ENCODE measurements around the gene ACAA1. TPM values are rescaled to one million over a fixed set of nuclear protein-coding genes. Genes with fewer than 3 reads are reported as not detected.

ACAA1 gene
- total RNA-seq, 1 experiment from 2014 or later, result 24.0 TPM

DNA sequence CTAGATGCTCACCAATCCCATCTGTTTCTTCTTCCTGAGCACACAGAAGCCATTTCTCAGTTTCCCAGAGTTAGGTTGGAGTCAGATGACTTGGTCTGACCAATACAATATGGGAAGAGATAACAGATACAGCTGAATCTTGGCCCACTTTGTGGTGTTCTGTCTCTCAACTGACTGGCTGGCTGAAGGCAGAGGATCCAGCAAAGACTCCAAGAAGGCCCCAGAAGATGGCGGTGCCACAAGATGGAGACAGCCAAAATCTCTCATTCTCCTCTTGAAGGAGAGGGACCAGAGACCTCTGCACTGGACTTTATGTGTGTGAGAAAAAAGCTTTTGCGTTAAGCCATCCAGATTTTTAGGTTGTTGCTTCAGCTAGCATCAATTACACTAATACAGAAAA is 20.2 kb upstream of the ACAA1 start:
- Histone ChIP-seq H3K4me1 (ENCODE audit: insufficient read depth, low read length, poor library complexity, severe bottlenecking) (no peaks in the 10 kb centered on the region), H3K36me3 (ENCODE audit: insufficient read depth, low read length, poor library complexity, severe bottlenecking) (no peaks in the 10 kb centered on the region), H3K27me3 (replicated peaks; ENCODE audit: insufficient read depth, low read depth, low read length, poor library complexity) (no peaks in the 10 kb centered on the region), H3K4me3 (ENCODE audit: low read depth, low read length, poor library complexity, severe bottlenecking) (no peak overlapping the region), H3K9me3 (ENCODE audit: low read depth, low read length, poor library complexity, severe bottlenecking) (no peaks in the 10 kb centered on the region), H3K27ac (ENCODE audit: low read depth, low read length, poor library complexity, severe bottlenecking) (no peak overlapping the region)
- DNase-seq (ENCODE audit: low spot score), result no peak
- intact Hi-C loops (cut with micrococcal nuclease; ENCODE audit: unreplicated experiment), result no loop called here
- TF ChIP-seq, protein P1, sequence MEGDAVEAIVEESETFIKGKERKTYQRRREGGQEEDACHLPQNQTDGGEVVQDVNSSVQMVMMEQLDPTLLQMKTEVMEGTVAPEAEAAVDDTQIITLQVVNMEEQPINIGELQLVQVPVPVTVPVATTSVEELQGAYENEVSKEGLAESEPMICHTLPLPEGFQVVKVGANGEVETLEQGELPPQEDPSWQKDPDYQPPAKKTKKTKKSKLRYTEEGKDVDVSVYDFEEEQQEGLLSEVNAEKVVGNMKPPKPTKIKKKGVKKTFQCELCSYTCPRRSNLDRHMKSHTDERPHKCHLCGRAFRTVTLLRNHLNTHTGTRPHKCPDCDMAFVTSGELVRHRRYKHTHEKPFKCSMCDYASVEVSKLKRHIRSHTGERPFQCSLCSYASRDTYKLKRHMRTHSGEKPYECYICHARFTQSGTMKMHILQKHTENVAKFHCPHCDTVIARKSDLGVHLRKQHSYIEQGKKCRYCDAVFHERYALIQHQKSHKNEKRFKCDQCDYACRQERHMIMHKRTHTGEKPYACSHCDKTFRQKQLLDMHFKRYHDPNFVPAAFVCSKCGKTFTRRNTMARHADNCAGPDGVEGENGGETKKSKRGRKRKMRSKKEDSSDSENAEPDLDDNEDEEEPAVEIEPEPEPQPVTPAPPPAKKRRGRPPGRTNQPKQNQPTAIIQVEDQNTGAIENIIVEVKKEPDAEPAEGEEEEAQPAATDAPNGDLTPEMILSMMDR (conservative IDR thresholded peaks at IDR 0.05; ENCODE audit: low read depth, low read length), result no peak
- no peak for TF ChIP-seq EZH2 (IDR thresholded peaks at IDR 0.05; ENCODE audit: borderline replicate concordance, low read depth, low read length, poor library complexity, severe bottlenecking)
- ChIA-PET POLR2A (ENCODE audit: low non-redundant PET) (no interaction called here), CTCF (interaction anchor here (0.7 kb wide), 1 partner anchor 105 kb away, joined by 3 read pairs; no protein-coding TSS in a partner anchor)
- no TSS peak for BruUV-seq (replicated peaks)

DNA sequence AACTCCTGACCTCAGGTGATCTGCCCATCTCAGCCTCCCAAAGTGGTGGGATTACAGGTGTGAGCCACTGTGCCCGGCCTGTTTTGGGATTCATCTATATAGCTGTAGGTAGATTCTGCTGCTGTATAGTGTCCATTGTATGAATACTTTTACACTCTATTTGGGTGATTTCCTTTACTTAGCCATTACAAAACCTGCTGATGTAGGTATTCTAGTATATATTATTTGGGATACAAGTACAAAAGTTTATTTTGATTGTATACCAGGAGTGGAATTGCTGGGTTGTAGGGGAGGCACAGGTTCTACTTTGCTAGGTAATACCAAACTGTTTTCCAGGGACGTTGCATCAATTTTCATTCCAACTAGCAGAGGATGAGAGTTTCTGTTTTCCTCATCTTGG is 18.9 kb upstream of the ACAA1 start:
- CTCF ChIA-PET, result no interaction called here
- BruUV-seq (replicated peaks), result no TSS peak

DNA sequence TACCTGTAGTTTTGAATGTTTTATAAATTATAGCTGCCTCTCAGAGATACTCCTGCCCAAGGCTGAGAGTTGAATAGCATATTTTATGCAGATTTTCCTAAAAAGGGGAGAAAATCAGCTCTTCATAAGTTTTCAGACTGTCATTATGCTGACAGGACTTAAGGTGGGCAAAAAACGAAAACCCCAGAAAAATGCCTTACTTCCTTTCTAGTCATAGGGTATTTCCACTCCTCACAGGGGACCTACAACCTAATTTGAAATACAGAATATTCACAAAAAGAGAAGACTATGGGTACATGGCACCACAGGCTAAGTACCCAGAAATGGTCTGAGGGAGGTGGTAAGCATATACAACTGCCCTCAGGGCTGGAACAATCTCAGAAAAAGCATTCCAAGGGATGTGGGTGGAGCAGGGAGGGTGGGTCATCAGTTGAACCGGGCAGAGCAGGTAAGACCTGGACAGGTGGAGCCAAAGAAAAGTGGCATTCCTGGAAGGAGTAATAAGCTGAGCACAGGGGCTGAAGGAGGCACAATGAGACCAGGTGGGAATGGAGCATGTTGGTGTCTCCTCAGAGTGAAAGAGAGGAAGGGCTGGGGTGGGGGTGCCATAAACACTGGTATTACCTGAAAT is 17.8 kb upstream of the ACAA1 start:
- Histone ChIP-seq H3K36me3 (ENCODE audit: insufficient read depth, low read length, poor library complexity, severe bottlenecking) (no peaks in the 10 kb centered on the region), H3K4me3 (ENCODE audit: low read depth, low read length, poor library complexity, severe bottlenecking) (no peak overlapping the region), H3K9me3 (ENCODE audit: low read depth, low read length, poor library complexity, severe bottlenecking) (no peaks in the 10 kb centered on the region), H3K4me1 (ENCODE audit: insufficient read depth, low read length, poor library complexity, severe bottlenecking) (no peaks in the 10 kb centered on the region), H3K27me3 (replicated peaks; ENCODE audit: insufficient read depth, low read depth, low read length, poor library complexity) (no peaks in the 10 kb centered on the region), H3K27ac (ENCODE audit: low read depth, low read length, poor library complexity, severe bottlenecking) (no peak overlapping the region)
- BruUV-seq (replicated peaks), result no TSS peak
- DNase-seq (ENCODE audit: low spot score), result no peak
- no peak for TF ChIP-seq EZH2 (IDR thresholded peaks at IDR 0.05; ENCODE audit: borderline replicate concordance, low read depth, low read length, poor library complexity, severe bottlenecking)
- TF ChIP-seq, protein P1 (conservative IDR thresholded peaks at IDR 0.05; ENCODE audit: low read depth, low read length), result no peak
- CTCF ChIA-PET, result no interaction called here
- POLR2A ChIA-PET (ENCODE audit: low non-redundant PET), result no interaction called here
- intact Hi-C loops (cut with micrococcal nuclease; ENCODE audit: unreplicated experiment), result no loop called here

More for the DNA sequence above, 18.9 kb upstream of the ACAA1 start:
- POLR2A ChIA-PET (ENCODE audit: low non-redundant PET), result no interaction called here
- TF ChIP-seq, protein P1 (conservative IDR thresholded peaks at IDR 0.05; ENCODE audit: low read depth, low read length), result no peak
- TF ChIP-seq EZH2 (IDR thresholded peaks at IDR 0.05; ENCODE audit: borderline replicate concordance, low read depth, low read length, poor library complexity, severe bottlenecking), result no peak
- no peak overlapping the region for H3K4me3 ChIP-seq (ENCODE audit: low read depth, low read length, poor library complexity, severe bottlenecking)
- H3K27ac ChIP-seq (ENCODE audit: low read depth, low read length, poor library complexity, severe bottlenecking), result no peak overlapping the region
- intact Hi-C loops (cut with micrococcal nuclease; ENCODE audit: unreplicated experiment), result no loop called here
- no peak for DNase-seq (ENCODE audit: low spot score)
- no peaks in the 10 kb centered on the region for H3K27me3 ChIP-seq (replicated peaks; ENCODE audit: insufficient read depth, low read depth, low read length, poor library complexity)
- no peaks in the 10 kb centered on the region for H3K36me3 ChIP-seq (ENCODE audit: insufficient read depth, low read length, poor library complexity, severe bottlenecking)
- no peaks in the 10 kb centered on the region for H3K4me1 ChIP-seq (ENCODE audit: insufficient read depth, low read length, poor library complexity, severe bottlenecking)
- H3K9me3 ChIP-seq (ENCODE audit: low read depth, low read length, poor library complexity, severe bottlenecking), result no peaks in the 10 kb centered on the region

All from A673 (cell line).